Testis (tissue), 3 donors: ENCODE data around the gene PLBD2. TPM values are rescaled to one million over a fixed set of nuclear protein-coding genes. Genes with fewer than 3 reads are reported as not detected.

Experiments
- DNase-seq: peaks from one replicate; pipeline ENCODE4 v3.0.0-alpha.2; 2019
- H3K27ac ChIP-seq, 2 donors: fragments of 200-600 bp; sonication (generic); one replicate each; pipeline ENCODE4 v1.5.1; 2019
- H3K27me3 ChIP-seq: fragments of 200-600 bp; sonication (generic); one replicate; pipeline ENCODE4 v1.5.1; 2019
- H3K36me3 ChIP-seq: fragments of 200-600 bp; sonication (generic); one replicate; pipeline ENCODE4 v1.5.1; 2017; ENCODE audit warnings: low read depth; ENCODE audit errors: missing control alignments
- H3K4me1 ChIP-seq: fragments of 200-600 bp; sonication (generic); one replicate; pipeline ENCODE4 v1.5.1; 2019
- H3K4me3 ChIP-seq, 2 donors: fragments of 200-600 bp; sonication (generic); one replicate each; pipeline ENCODE4 v1.5.1; 2017 to 2019
- H3K9me3 ChIP-seq: fragments of 200-600 bp; sonication (generic); one replicate; pipeline ENCODE4 v1.5.1; 2017
- POLR2A ChIP-seq: fragments of 450-650 bp; IDR thresholded peaks from one replicate; pipeline ENCODE4 v1.6.1; 2017; ENCODE audit warnings: antibody characterized with exemption, mild to moderate bottlenecking, moderate library complexity
- whole genome bisulfite sequencing, 2 donors: methylation state at CpG; one replicate each; pipeline ENCODE4 v1.1.5; 2018; 5-methylcytosine and 5-hydroxymethylcytosine counted together
- intact Hi-C: fragments of 100-400 bp; cut with DNase I; formaldehyde crosslinking; loops from one replicate; pipeline ENCODE4 v1.15.1; 2023; ENCODE audit warnings: low total_unique reads
- polyA plus RNA-seq: library from polyadenylated mRNA; stranded (reverse); fragments of 350-450 nt; fragmentation: Illumina TruSeq; extraction: RNeasy Lipid Tissue Mini Kit (QIAGEN cat#74804); gene quantifications from one replicate; pipeline ENCODE4 v1.2.3, GENCODE V29; 2014; ENCODE audit warnings: low read depth, low replicate concordance; ENCODE audit not compliant: insufficient read depth
- total RNA-seq, 2 donors: library from RNA; depleted of rRNA; stranded (reverse); fragments of >200 nt; gene quantifications; one replicate each; pipeline ENCODE4 v1.2.3, GENCODE V29; 2016
- TF ChIP-seq, protein P1 (sequence below), 3 experiments: fragments of 450-650 bp in 2 of 3; fragments of 200-600 bp in 1 of 3; sonication (generic) in 1 of 3; IDR thresholded peaks; one replicate each; pipeline ENCODE4 v1.5.1; 2016 to 2019; ENCODE audit warnings: antibody characterized with exemption in 3 of 3, mild to moderate bottlenecking in 2 of 3, moderate library complexity in 1 of 3

The PLBD2 gene
- total and polyA plus RNA-seq, 3 donors from 2014 or later, result 110 to 126 (median 120) TPM

DNA sequence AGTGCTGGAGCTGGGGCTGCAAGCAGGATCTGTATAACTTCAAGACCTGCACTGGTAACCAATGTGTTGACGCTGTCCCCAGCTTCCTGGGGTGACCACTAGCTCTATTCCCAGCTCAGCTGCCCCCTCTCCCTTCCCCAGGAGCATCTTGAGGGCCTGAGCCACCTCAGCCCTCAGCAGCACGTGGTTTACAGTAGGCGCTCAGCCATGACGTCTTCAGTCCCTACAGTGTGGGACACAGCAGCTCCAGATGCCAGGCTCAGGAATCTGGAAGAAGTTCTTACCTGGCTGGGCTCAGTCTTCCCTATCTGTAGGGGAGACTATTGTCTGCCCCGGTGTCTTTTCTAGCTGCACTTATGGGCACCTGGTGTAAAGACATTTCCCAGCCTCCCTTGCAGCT lies 36.7 kb downstream of the PLBD2 start:
- DNase-seq, result no peak
- 74 to 85% methylated on average over 5 of the region's 5 CpGs for WGBS, 2 donors
- H3K4me3 ChIP-seq, result no peak overlapping the region
- H3K27me3 ChIP-seq, result no peaks in the 10 kb centered on the region
- intact Hi-C loops, result no loop called here
- no peaks in the 10 kb centered on the region for H3K9me3 ChIP-seq
- no peaks in the 10 kb centered on the region for H3K4me1 ChIP-seq
- no peak for TF ChIP-seq POLR2A
- TF ChIP-seq, protein P1, sequence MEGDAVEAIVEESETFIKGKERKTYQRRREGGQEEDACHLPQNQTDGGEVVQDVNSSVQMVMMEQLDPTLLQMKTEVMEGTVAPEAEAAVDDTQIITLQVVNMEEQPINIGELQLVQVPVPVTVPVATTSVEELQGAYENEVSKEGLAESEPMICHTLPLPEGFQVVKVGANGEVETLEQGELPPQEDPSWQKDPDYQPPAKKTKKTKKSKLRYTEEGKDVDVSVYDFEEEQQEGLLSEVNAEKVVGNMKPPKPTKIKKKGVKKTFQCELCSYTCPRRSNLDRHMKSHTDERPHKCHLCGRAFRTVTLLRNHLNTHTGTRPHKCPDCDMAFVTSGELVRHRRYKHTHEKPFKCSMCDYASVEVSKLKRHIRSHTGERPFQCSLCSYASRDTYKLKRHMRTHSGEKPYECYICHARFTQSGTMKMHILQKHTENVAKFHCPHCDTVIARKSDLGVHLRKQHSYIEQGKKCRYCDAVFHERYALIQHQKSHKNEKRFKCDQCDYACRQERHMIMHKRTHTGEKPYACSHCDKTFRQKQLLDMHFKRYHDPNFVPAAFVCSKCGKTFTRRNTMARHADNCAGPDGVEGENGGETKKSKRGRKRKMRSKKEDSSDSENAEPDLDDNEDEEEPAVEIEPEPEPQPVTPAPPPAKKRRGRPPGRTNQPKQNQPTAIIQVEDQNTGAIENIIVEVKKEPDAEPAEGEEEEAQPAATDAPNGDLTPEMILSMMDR (IDR thresholded peaks at IDR 0.05), result no peak
- H3K36me3 ChIP-seq, result no peaks in the 10 kb centered on the region
- no peak overlapping the region for H3K27ac ChIP-seq

DNA sequence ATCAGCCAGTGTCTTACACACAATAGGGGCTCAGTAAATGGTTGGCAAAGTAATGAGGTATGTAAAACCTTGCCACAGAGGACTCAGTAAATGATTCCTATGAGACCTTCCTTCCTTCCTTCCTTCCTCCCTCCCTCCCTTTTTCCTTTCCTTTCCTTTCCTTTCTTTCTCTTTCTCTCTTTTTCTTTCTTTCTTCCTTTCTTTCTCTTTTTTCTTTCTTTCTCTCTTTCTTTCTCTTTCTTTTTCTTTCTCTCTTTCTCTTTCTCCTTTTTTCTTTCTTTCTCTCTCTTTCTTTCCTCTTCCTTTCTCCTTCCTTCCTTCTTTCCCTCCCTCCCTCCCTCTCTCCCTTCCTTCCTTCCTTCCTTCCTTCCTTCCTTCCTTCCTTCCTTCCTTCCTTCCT lies 37.8 kb downstream of the PLBD2 start:
- TF ChIP-seq, protein P1 (IDR thresholded peaks at IDR 0.05), result no peak
- no peak for TF ChIP-seq POLR2A
- DNase-seq, result no peak
- Histone ChIP-seq H3K27me3 (no peaks in the 10 kb centered on the region), H3K27ac (no peak overlapping the region), H3K36me3 (no peaks in the 10 kb centered on the region), H3K4me3 (no peak overlapping the region), H3K9me3 (no peaks in the 10 kb centered on the region), H3K4me1 (no peaks in the 10 kb centered on the region)
- intact Hi-C loops, result no loop called here

DNA sequence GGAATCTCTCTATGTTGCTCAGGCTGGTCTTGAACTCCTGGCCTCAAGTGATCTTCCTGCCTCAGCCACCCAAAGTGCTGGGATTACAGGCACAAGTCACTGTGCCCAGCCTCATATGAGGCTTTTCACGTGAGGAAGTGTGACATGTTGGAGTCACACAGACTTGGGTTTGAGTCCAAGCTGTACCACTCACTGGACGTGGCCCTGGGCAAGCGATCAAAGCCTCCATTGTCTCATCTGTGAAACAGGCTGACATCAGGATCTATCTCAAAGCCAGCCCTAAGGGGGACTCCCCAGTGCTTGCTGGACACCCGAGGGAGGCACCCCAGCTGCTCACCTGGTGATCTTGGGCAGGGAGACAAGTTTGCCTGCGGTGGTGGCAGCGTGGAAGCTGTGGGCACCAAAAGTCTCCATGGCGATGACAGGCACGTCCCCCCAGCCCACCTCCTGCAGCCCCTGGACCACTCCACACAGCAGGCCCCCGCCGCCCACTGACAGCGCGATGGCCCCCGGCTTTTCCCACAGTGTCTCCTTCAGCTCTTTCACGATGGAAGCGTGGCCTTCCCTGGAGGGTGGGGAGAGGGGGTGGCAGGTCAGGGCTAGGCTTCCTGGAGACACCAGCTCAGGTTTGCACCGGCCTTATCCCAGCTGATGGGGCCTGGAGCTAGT lies 38.6 kb downstream of the PLBD2 start:
- no peaks in the 10 kb centered on the region for H3K4me1 ChIP-seq
- no peaks in the 10 kb centered on the region for H3K9me3 ChIP-seq
- H3K4me3 ChIP-seq, result no peak overlapping the region
- H3K27me3 ChIP-seq, result no peaks in the 10 kb centered on the region
- no peak for DNase-seq
- TF ChIP-seq, protein P1 (IDR thresholded peaks at IDR 0.05), result no peak
- no peak for TF ChIP-seq POLR2A
- WGBS, 2 donors, result 65 to 66% methylated on average over 11 to 12 of the region's 16 CpGs
- intact Hi-C loops, result no loop called here
- H3K27ac ChIP-seq, result no peak overlapping the region
- H3K36me3 ChIP-seq, result no peaks in the 10 kb centered on the region

DNA sequence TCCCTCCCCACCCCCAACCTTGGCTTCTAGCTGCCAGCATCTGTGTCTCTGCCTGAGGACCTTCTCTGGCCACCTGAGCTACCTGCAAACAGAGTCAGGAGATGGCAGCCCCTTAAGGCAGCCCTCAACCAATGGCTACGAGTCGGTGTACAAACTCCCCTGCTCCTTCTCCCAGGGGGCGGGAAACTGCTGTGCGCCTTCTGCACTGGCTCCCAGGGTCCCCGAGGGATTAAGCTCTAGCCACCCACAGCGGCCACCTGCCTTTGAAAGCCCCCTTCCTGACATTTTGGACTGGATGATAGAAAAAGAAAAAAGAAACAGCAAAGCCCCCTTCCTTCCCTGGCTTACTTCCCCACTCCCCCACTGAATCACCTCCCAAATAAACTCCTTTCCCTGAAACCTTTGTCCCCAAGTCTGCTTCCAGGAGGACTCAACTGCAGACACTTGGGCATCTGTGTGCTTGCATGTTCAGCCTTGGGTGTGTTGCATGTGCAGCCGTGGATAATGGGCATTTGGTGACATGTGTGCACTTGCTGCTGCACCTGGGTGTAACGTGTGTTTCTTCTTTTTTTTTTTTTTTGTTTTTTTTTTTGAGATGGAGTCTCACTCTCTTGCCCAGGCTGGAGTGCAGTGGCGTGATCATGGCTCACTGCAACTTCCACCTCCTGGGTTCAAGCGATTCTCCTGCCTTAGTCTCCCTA lies 39.3 kb downstream of the PLBD2 start:
- Histone ChIP-seq H3K36me3 (no peaks in the 10 kb centered on the region), H3K4me1 (no peaks in the 10 kb centered on the region), H3K4me3 (no peak overlapping the region), H3K27me3 (no peaks in the 10 kb centered on the region), H3K27ac (no peak overlapping the region), H3K9me3 (no peaks in the 10 kb centered on the region)
- 54 to 58% methylated on average over 10 of the region's 10 CpGs for WGBS, 2 donors
- DNase-seq, result no peak
- no peak for TF ChIP-seq POLR2A
- TF ChIP-seq, protein P1 (IDR thresholded peaks at IDR 0.05), result no peak
- intact Hi-C loops, result no loop called here
